Panc1 (cell line): Measurements from ENCODE around the gene MCM3AP. TPM values are rescaled to one million over a fixed set of nuclear protein-coding genes. Genes with fewer than 3 reads are reported as not detected.

Experiments
- ATAC-seq: fragments of 200-7000 bp; cut with Tn5 transposase; 2 replicates; pipeline ENCODE4 v1.9.1; 2020; ENCODE audit warnings: mild to moderate bottlenecking, moderate library complexity
- BruUV-seq: library from RNA; stranded (reverse); fragments of 400-500 nt; replicated peaks from 2 replicates; lab custom pipeline; 2021; lab: Mats Ljungman, UMichigan
- CTCF ChIA-PET: fragments of 300-600 bp; sonication (Branson Sonifier 250); formaldehyde crosslinking; loops from one replicate; lab custom pipeline; 2022; ENCODE audit warnings: antibody characterized with exemption; lab: Charles Lee
- POLR2A ChIA-PET: fragments of 300-600 bp; sonication (Branson Sonifier 250); formaldehyde crosslinking; loops from one replicate; lab custom pipeline; 2022; ENCODE audit warnings: antibody characterized with exemption; lab: Charles Lee
- DNase-seq: peaks from one replicate; pipeline ENCODE4 v3.0.0-alpha.2; 2010; ENCODE audit warnings: low read depth, low spot score
- H3K27ac ChIP-seq: 2 replicates; pipeline ENCODE4 v1.5.1; 2011; ENCODE audit warnings: mild to moderate bottlenecking, low read length, inconsistent platforms
- H3K27me3 ChIP-seq: fragments of 200-500 bp; sonication (Bioruptor generic); 2 replicates; pipeline ENCODE4 v1.6.0; 2014; ENCODE audit warnings: low read length, inconsistent platforms; ENCODE audit not compliant: control insufficient read depth, insufficient read depth
- H3K36me3 ChIP-seq: fragments of 200-500 bp; sonication (Bioruptor generic); 2 replicates; pipeline ENCODE4 v1.5.1; 2014; ENCODE audit warnings: inconsistent platforms, mild to moderate bottlenecking, low read length, moderate library complexity; ENCODE audit not compliant: control insufficient read depth, insufficient read depth
- H3K4me1 ChIP-seq: 2 replicates; pipeline ENCODE4 v1.5.1; 2011; ENCODE audit warnings: inconsistent platforms, mild to moderate bottlenecking, low read length, moderate library complexity; ENCODE audit not compliant: control insufficient read depth, insufficient read depth
- H3K4me3 ChIP-seq, 2 experiments: 2 replicates each; pipeline ENCODE4 v1.5.1; 2011 to 2012; ENCODE audit warnings: low read depth in 2 of 2, low read length in 2 of 2, mild to moderate bottlenecking in 2 of 2, inconsistent platforms in 1 of 2, moderate library complexity in 1 of 2
- H3K9me3 ChIP-seq: fragments of 200-500 bp; sonication (Bioruptor generic); 2 replicates; pipeline ENCODE4 v1.5.1; 2014; ENCODE audit warnings: low read depth, mild to moderate bottlenecking, inconsistent platforms, low read length, moderate library complexity; ENCODE audit not compliant: control insufficient read depth, insufficient read depth
- CTCF ChIP-seq: fragments of 450-650 bp; IDR thresholded peaks from 2 replicates; pipeline ENCODE4 v1.5.1; 2017; ENCODE audit warnings: mild to moderate bottlenecking
- POLR2AphosphoS5 ChIP-seq: IDR thresholded peaks from 2 replicates; pipeline ENCODE4 v1.6.1; 2012; ENCODE audit warnings: mild to moderate bottlenecking, low read depth, low read length, moderate library complexity
- REST ChIP-seq, 2 experiments: IDR thresholded peaks; 2 replicates each; pipeline ENCODE4 v1.6.1; 2011 to 2012; ENCODE audit warnings: low read depth in 2 of 2, control low read depth in 1 of 2, low read length in 1 of 2, mild to moderate bottlenecking in 1 of 2, moderate library complexity in 1 of 2; ENCODE audit not compliant: insufficient read depth in 1 of 2
- SIN3A ChIP-seq: IDR thresholded peaks from 2 replicates; pipeline ENCODE4 v1.6.1; 2012; ENCODE audit warnings: low read depth, mild to moderate bottlenecking, low read length, moderate library complexity, borderline replicate concordance; ENCODE audit not compliant: insufficient read depth
- TCF7L2 ChIP-seq: IDR thresholded peaks from 2 replicates; pipeline ENCODE4 v1.6.1; 2011; ENCODE audit warnings: mild to moderate bottlenecking, low read depth, low read length, inconsistent platforms
- in situ Hi-C: cut with HindIII; loops from 2 replicates; pipeline ENCODE4 v1.10.0; 2016; ENCODE audit warnings: low sequenced_read_pairs, low pct_unique_long_range_greater_than_20kb
- intact Hi-C: fragments of 100-400 bp; cut with micrococcal nuclease; formaldehyde crosslinking; loops from one replicate; pipeline ENCODE4 v1.10.0; 2022; ENCODE audit not compliant: unreplicated experiment
- total RNA-seq: library from RNA; stranded (reverse); gene quantifications from one replicate; pipeline ENCODE4 v1.2.1, GENCODE V29; 2021; ENCODE audit not compliant: unreplicated experiment

Gene MCM3AP
- total RNA-seq, 1 experiment from 2014 or later = 95.0 TPM

- H3K27me3 ChIP-seq = no peaks in the 10 kb centered on the region
- no TSS peak for BruUV-seq
- no peaks in the 10 kb centered on the region for H3K4me1 ChIP-seq
- in situ Hi-C loops (no loop called here), intact Hi-C loops (no loop called here)
- no peaks in the 10 kb centered on the region for H3K9me3 ChIP-seq
- ChIA-PET CTCF (no interaction called here), POLR2A (no interaction called here)
- no peak for TF ChIP-seq POLR2AphosphoS5
- H3K36me3 ChIP-seq = no peaks in the 10 kb centered on the region
- ATAC-seq (no peak), DNase-seq (no peak)
- no peak overlapping the region for H3K27ac ChIP-seq
- no peak overlapping the region for H3K4me3 ChIP-seq
Measured at GRCh38 chr21:46308431-46308830, 23.0 kb upstream of the MCM3AP start.

- H3K4me3 ChIP-seq = no peak overlapping the region
- ChIA-PET CTCF (no interaction called here), POLR2A (no interaction called here)
- no peaks in the 10 kb centered on the region for H3K4me1 ChIP-seq
- H3K27ac ChIP-seq = no peak overlapping the region
- no peak for TF ChIP-seq REST (IDR thresholded peaks at IDR 0.05; ENCODE audit: insufficient read depth in 1 of 2, low read depth in 2 of 2, low read length in 1 of 2)
- no peak for TF ChIP-seq CTCF
- TF ChIP-seq POLR2AphosphoS5 = no peak
- TF ChIP-seq TCF7L2 = no peak
- TF ChIP-seq SIN3A = no peak
- H3K9me3 ChIP-seq = no peaks in the 10 kb centered on the region
- ATAC-seq (no peak), DNase-seq (no peak)
- no peaks in the 10 kb centered on the region for H3K27me3 ChIP-seq
- intact Hi-C loops (no loop called here), in situ Hi-C loops (no loop called here)
- no TSS peak for BruUV-seq
- H3K36me3 ChIP-seq = no peaks in the 10 kb centered on the region
Measured at GRCh38 chr21:46307625-46308024, 22.2 kb upstream of the MCM3AP start.

DNA sequence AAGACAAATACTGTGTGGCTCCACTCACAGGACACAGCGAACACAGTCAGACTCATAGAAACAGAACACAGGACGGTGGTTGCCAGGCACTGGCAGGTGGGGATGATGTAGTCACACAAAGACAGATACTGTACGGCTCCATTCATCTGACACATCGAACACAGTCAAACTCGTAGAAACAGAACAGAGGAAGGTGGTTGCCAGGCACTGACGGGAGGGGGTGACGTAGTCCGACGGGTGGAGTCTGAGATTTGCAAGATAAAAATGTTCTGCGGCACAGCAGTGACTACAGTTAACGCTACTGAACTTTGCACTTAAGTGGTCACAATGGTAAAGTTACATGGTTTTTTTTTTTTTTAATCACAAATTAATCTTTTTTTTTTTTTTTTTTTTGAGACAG is 19.5 kb upstream of the MCM3AP start:
- Histone ChIP-seq H3K27me3 (no peaks in the 10 kb centered on the region), H3K4me1 (no peaks in the 10 kb centered on the region), H3K9me3 (no peaks in the 10 kb centered on the region), H3K27ac (no peak overlapping the region), H3K4me3 (no peak overlapping the region), H3K36me3 (no peaks in the 10 kb centered on the region)
- intact Hi-C loops = no loop called here
- in situ Hi-C loops = no loop called here
- no TSS peak for BruUV-seq
- ChIA-PET POLR2A (no interaction called here), CTCF (no interaction called here)
- DNase-seq (no peak), ATAC-seq (no peak)
- no peak for TF ChIP-seq REST (IDR thresholded peaks at IDR 0.05; ENCODE audit: insufficient read depth in 1 of 2, low read depth in 2 of 2, low read length in 1 of 2)
- TF ChIP-seq POLR2AphosphoS5 = no peak
- no peak for TF ChIP-seq TCF7L2
- no peak for TF ChIP-seq CTCF
- no peak for TF ChIP-seq SIN3A
